Adrenal gland (tissue), 5 donors: ENCODE measurements around the gene LDLRAD2.

ENCODE experiments used
- CTCF ChIP-seq, 6 experiments: fragments of 450-650 bp in 4 of 6; fragments of 200-600 bp in 2 of 6; sonication (generic) in 1 of 6; IDR thresholded peaks; 1 replicate in 5 of 6; 2 replicates in 1 of 6; pipeline versions ENCODE4 v1.5.1 to v1.8.0; 2016 to 2021; ENCODE audit warnings: antibody characterized with exemption in 6 of 6, mild to moderate bottlenecking in 2 of 6, moderate library complexity in 1 of 6
- POLR2A ChIP-seq, 2 donors: fragments of 450-650 bp; IDR thresholded peaks; one replicate each; pipeline ENCODE4 v1.6.1; 2017; ENCODE audit warnings: antibody characterized with exemption in 2 of 2, mild to moderate bottlenecking in 2 of 2, moderate library complexity in 1 of 2
- donor health status: DM: no; HTN: no; CAD: no.

DNA sequence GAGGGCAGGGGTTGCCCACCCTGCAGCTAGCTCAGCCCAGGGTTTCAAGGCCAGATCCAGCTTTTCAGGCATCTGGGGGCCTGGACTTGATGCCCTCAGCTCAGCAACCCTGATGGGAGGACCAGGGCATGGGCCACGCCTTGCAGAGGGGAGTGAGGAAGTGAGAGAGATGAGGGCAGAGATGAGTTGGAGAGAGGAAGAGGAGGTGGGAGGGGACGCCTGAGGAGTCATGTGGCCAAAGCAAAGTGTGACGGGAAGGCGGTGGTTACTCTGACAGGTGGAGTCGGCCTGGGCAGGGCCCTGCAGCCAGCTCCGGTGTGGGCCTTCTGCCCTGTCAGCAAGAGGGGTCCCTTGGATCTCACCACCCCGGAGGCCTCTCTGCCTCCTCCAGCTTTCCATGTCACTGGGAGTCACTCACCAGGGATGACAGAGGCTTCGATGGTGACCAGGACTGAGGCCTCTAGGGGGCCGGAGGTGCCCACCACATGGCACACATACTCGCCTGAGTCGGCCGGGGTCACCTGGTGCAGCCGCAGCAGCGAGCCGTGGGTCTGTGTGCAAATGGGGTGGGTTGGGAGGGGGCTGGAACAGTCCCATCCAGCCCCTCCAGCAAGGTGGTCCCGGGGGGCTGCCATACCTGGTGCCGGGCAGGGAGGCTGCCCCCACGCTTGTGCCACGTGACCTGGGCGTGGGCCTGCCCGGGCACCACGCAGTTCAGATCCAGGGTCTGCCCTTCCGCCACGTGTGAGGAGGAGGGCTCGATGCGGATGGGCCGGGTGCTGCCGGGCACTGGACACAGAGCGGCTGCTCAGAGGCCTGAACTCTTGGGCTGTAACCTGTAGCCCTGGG is 40.4 kb downstream of the LDLRAD2 start:
- TF ChIP-seq POLR2A (IDR thresholded peaks at IDR 0.05) = no peak
- no peak for TF ChIP-seq CTCF (IDR thresholded peaks at IDR 0.05)
